HEK293 (cell line): Measurements from ENCODE around the gene RNF227.

Source experiments
- CTCF ChIP-seq: fragments of 450-650 bp; formaldehyde crosslinking; IDR thresholded peaks from 2 replicates; pipeline ENCODE4 v1.5.1; 2016; ENCODE audit warnings: missing biosample characterization, missing genetic modification characterization
- KLF16 ChIP-seq: fragments of 450-650 bp; formaldehyde crosslinking; IDR thresholded peaks from 2 replicates; pipeline ENCODE4 v1.5.1; 2017; ENCODE audit warnings: missing biosample characterization, missing genetic modification characterization
- TRIM28 ChIP-seq: IDR thresholded peaks from 2 replicates; pipeline ENCODE4 v1.6.1; 2011; ENCODE audit warnings: low read length, control low read depth, borderline replicate concordance
- YY1 ChIP-seq: fragments of 450-650 bp; formaldehyde crosslinking; IDR thresholded peaks from 2 replicates; pipeline ENCODE4 v1.5.1; 2018; ENCODE audit warnings: missing biosample characterization, missing genetic modification characterization
- ZNF10 ChIP-seq: fragments of 450-650 bp; formaldehyde crosslinking; IDR thresholded peaks from 2 replicates; pipeline ENCODE4 v1.5.1; 2017; ENCODE audit warnings: missing biosample characterization, missing genetic modification characterization
- ZNF239 ChIP-seq: fragments of 450-650 bp; formaldehyde crosslinking; IDR thresholded peaks from 2 replicates; pipeline ENCODE4 v1.5.1; 2016; ENCODE audit warnings: missing biosample characterization, missing genetic modification characterization
- ZNF366 ChIP-seq: fragments of 450-650 bp; formaldehyde crosslinking; conservative IDR thresholded peaks from 2 replicates; pipeline ENCODE4 v1.5.1; 2016; ENCODE audit warnings: missing biosample characterization, missing genetic modification characterization
- ZNF423 ChIP-seq: fragments of 450-650 bp; formaldehyde crosslinking; IDR thresholded peaks from 2 replicates; pipeline ENCODE4 v1.5.1; 2016; ENCODE audit warnings: missing biosample characterization, missing genetic modification characterization
- ZNF548 ChIP-seq: fragments of 450-650 bp; formaldehyde crosslinking; IDR thresholded peaks from 2 replicates; pipeline ENCODE4 v1.5.1; 2016; ENCODE audit warnings: missing biosample characterization, missing genetic modification characterization
- ZNF549 ChIP-seq: fragments of 450-650 bp; IDR thresholded peaks from 2 replicates; pipeline ENCODE4 v1.5.1; 2018; ENCODE audit warnings: missing biosample characterization, missing genetic modification characterization, mild to moderate bottlenecking, inconsistent platforms, moderate library complexity
- ZNF600 ChIP-seq: fragments of 450-650 bp; formaldehyde crosslinking; IDR thresholded peaks from 2 replicates; pipeline ENCODE4 v1.5.1; 2016; ENCODE audit warnings: missing biosample characterization, missing genetic modification characterization
- TF ChIP-seq, protein P1 (sequence below): fragments of 450-650 bp; formaldehyde crosslinking; IDR thresholded peaks from 2 replicates; pipeline ENCODE4 v1.5.1; 2016; ENCODE audit warnings: missing biosample characterization, missing genetic modification characterization

DNA sequence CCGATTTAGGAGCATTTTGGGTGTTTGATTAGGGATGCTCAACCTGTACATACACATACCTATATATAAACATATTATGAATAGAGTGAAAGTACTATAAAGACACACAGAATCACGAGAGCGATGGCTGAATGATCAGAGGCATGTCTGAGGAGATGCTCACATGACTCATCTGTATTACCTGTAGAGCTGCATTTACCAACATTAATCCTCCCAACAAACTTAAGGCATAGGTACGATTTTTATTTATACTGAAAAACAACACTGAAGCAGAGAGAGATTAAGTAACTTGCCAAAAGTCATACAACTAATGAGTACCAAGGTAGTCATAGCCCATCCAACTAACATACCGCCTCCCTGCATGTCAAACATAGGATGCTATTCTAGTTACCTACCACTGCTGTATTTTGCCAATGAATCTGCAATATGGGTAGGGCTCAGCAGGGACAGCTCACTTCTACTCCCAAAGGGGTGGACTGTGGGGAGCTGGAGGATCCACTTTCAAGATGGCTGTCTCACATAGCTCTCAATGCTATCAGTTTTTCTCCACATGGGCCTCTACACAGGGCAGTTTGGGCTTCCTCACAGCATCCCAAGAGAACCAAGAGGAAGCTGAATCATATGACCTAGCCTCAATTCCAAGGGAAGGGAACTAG lies 51.0 kb downstream of the RNF227 start:
- TF ChIP-seq ZNF10 (no peak), CTCF (no peak), KLF16 (tag by site-specific recombination) (no peak), ZNF366 (tag by site-specific recombination) (no peak), ZNF423 (tag by site-specific recombination) (no peak), ZNF600 (tag by site-specific recombination) (no peak), ZNF548 (tag by site-specific recombination) (no peak), TRIM28 (peak; percentile 16; the same call in 1 of the 2 replicates), ZNF549 (tag by site-specific recombination) (no peak), YY1 (tag by site-specific recombination) (no peak), ZNF239 (tag by site-specific recombination) (no peak)
- TF ChIP-seq, protein P1, sequence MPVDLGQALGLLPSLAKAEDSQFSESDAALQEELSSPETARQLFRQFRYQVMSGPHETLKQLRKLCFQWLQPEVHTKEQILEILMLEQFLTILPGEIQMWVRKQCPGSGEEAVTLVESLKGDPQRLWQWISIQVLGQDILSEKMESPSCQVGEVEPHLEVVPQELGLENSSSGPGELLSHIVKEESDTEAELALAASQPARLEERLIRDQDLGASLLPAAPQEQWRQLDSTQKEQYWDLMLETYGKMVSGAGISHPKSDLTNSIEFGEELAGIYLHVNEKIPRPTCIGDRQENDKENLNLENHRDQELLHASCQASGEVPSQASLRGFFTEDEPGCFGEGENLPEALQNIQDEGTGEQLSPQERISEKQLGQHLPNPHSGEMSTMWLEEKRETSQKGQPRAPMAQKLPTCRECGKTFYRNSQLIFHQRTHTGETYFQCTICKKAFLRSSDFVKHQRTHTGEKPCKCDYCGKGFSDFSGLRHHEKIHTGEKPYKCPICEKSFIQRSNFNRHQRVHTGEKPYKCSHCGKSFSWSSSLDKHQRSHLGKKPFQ (tag by site-specific recombination) = no peak
